PC-3 (cell line): ENCODE results near the gene FGD4. TPM values are rescaled to one million over a fixed set of nuclear protein-coding genes. Genes with fewer than 3 reads are reported as not detected.

ENCODE experiments used
- ATAC-seq: fragments of 200-7000 bp; cut with Tn5 transposase; 2 replicates; pipeline ENCODE4 v1.9.1; 2020; ENCODE audit warnings: mild to moderate bottlenecking, moderate library complexity
- BruUV-seq: library from RNA; stranded (reverse); fragments of 400-500 nt; replicated peaks from 2 replicates; lab custom pipeline; 2021; lab: Mats Ljungman, UMichigan
- CTCF ChIA-PET: fragments of 300-600 bp; sonication (Branson Sonifier 250); formaldehyde crosslinking; loops from one replicate; lab custom pipeline; 2022; ENCODE audit warnings: antibody characterized with exemption; lab: Charles Lee
- POLR2A ChIA-PET: fragments of 300-600 bp; sonication (Branson Sonifier 250); formaldehyde crosslinking; loops from one replicate; lab custom pipeline; 2022; ENCODE audit warnings: antibody characterized with exemption; ENCODE audit not compliant: unreplicated experiment; lab: Charles Lee
- DNase-seq: peaks from one replicate; pipeline ENCODE4 v3.0.0-alpha.2; 2015
- H2AFZ ChIP-seq: fragments of 300-600 bp; sonication (generic); 2 replicates; pipeline ENCODE4 v1.6.0; 2016; ENCODE audit warnings: antibody characterized with exemption, low read length
- H3F3A ChIP-seq: fragments of 300-600 bp; sonication (generic); one replicate; pipeline ENCODE4 v1.6.0; 2017; ENCODE audit warnings: antibody characterized with exemption, low read length, control low read depth, mild to moderate bottlenecking; ENCODE audit not compliant: unreplicated experiment
- H3K27ac ChIP-seq: fragments of 300-600 bp; sonication (generic); 2 replicates; pipeline ENCODE4 v1.5.1; 2016; ENCODE audit warnings: mild to moderate bottlenecking, low read length
- H3K27me3 ChIP-seq: fragments of 300-600 bp; sonication (generic); 2 replicates; pipeline ENCODE4 v1.6.1; 2016; ENCODE audit warnings: low read length, mixed read lengths
- H3K36me3 ChIP-seq: fragments of 300-600 bp; sonication (generic); 2 replicates; pipeline ENCODE4 v1.6.1; 2016; ENCODE audit warnings: low read depth, mixed run types, low read length, mixed read lengths
- H3K4me1 ChIP-seq: fragments of 300-600 bp; sonication (generic); 2 replicates; pipeline ENCODE4 v1.5.1; 2016; ENCODE audit warnings: low read length; ENCODE audit not compliant: insufficient read depth
- H3K4me2 ChIP-seq: fragments of 300-600 bp; sonication (generic); 2 replicates; pipeline ENCODE4 v1.6.0; 2016; ENCODE audit warnings: low read length
- H3K4me3 ChIP-seq: fragments of 300-600 bp; sonication (generic); 2 replicates; pipeline ENCODE4 v1.5.1; 2016; ENCODE audit warnings: mild to moderate bottlenecking, low read length, mixed read lengths
- H3K79me2 ChIP-seq: fragments of 300-600 bp; sonication (generic); 2 replicates; pipeline ENCODE4 v1.6.1; 2017; ENCODE audit warnings: low read length, mixed read lengths
- H3K9ac ChIP-seq: fragments of 300-600 bp; sonication (generic); 2 replicates; pipeline ENCODE4 v1.6.0; 2016; ENCODE audit warnings: mild to moderate bottlenecking, low read length
- H3K9me2 ChIP-seq: fragments of 300-600 bp; sonication (generic); replicated peaks from 2 replicates; pipeline ENCODE4 v1.6.1; 2016; ENCODE audit warnings: mixed run types, low read length, mixed read lengths
- H3K9me3 ChIP-seq: fragments of 300-600 bp; sonication (generic); 2 replicates; pipeline ENCODE4 v1.6.1; 2016; ENCODE audit warnings: low read length, mixed read lengths
- H4K20me1 ChIP-seq: fragments of 300-600 bp; sonication (generic); 2 replicates; pipeline ENCODE4 v1.6.1; 2016; ENCODE audit warnings: low read length, mixed read lengths
- CTCF ChIP-seq: fragments of 300-600 bp; sonication (generic); conservative IDR thresholded peaks from 2 replicates; pipeline ENCODE4 v1.5.1; 2017; ENCODE audit warnings: antibody characterized with exemption, low read depth, mild to moderate bottlenecking, low read length
- EZH2 ChIP-seq: fragments of 300-600 bp; sonication (generic); IDR thresholded peaks from one replicate; pipeline ENCODE4 v1.6.1; 2017; ENCODE audit warnings: antibody characterized with exemption, mild to moderate bottlenecking, low read length; ENCODE audit not compliant: unreplicated experiment
- EZH2phosphoT487 ChIP-seq: fragments of 300-600 bp; sonication (generic); IDR thresholded peaks from 2 replicates; pipeline ENCODE4 v1.6.1; 2018; ENCODE audit warnings: mild to moderate bottlenecking, antibody characterized with exemption, low read length, borderline replicate concordance
- intact Hi-C: fragments of 100-400 bp; cut with micrococcal nuclease; formaldehyde crosslinking; loops from 2 replicates; pipeline ENCODE4 v1.9.0; 2023
- total RNA-seq: library from RNA; depleted of rRNA; stranded (reverse); fragments of >200 nt; gene quantifications from 2 replicates; pipeline ENCODE4 v1.2.3, GENCODE V29; 2014

The FGD4 gene
- total RNA-seq, 1 experiment from 2014 or later: 3.9 TPM

- ATAC-seq: no peak
- H3K9me3 ChIP-seq: no peaks in the 10 kb centered on the region
- no peaks in the 10 kb centered on the region for H3K79me2 ChIP-seq
- no peak overlapping the region for H3K27ac ChIP-seq
- no peaks in the 10 kb centered on the region for H3K27me3 ChIP-seq
- no peaks in the 10 kb centered on the region for H3K9me2 ChIP-seq
- BruUV-seq: no TSS peak
- H4K20me1 ChIP-seq: no peaks in the 10 kb centered on the region
- peaks cover 8% of the 10 kb centered on the region; the same call in 1 of the 2 replicates for H3K4me1 ChIP-seq
- no peak overlapping the region for H3K4me2 ChIP-seq
- no peak for DNase-seq
- H3K4me3 ChIP-seq: no peak overlapping the region
- H3K9ac ChIP-seq: no peak overlapping the region
- H2AFZ ChIP-seq: no peak overlapping the region
- H3F3A ChIP-seq: no peaks in the 10 kb centered on the region
- ChIA-PET POLR2A (no interaction called here), CTCF (no interaction called here)
- intact Hi-C loops: no loop called here
- TF ChIP-seq EZH2phosphoT487 (no peak), CTCF (no peak), EZH2 (no peak)
- no peaks in the 10 kb centered on the region for H3K36me3 ChIP-seq
Measured at GRCh38 chr12:32419520-32419960, 20.2 kb downstream of the FGD4 start.

- no peak for DNase-seq
- Histone ChIP-seq H3K9me3 (no peaks in the 10 kb centered on the region), H3K79me2 (no peaks in the 10 kb centered on the region), H3K4me3 (no peak overlapping the region), H3F3A (no peaks in the 10 kb centered on the region), H3K9me2 (no peaks in the 10 kb centered on the region), H3K9ac (no peak overlapping the region), H4K20me1 (no peaks in the 10 kb centered on the region), H2AFZ (no peak overlapping the region), H3K27ac (no peak overlapping the region), H3K4me1 (peaks cover 8% of the 10 kb centered on the region; the same call in 1 of the 2 replicates), H3K36me3 (no peaks in the 10 kb centered on the region), H3K4me2 (no peak overlapping the region), H3K27me3 (no peaks in the 10 kb centered on the region)
- CTCF ChIA-PET: no interaction called here
- POLR2A ChIA-PET: no interaction called here
- no TSS peak for BruUV-seq
- intact Hi-C loops: no loop called here
- TF ChIP-seq EZH2phosphoT487: no peak
- no peak for TF ChIP-seq EZH2
- no peak for TF ChIP-seq CTCF
- no peak for ATAC-seq
Measured at GRCh38 chr12:32420356-32420755, 21.0 kb downstream of the FGD4 start.

- ChIA-PET POLR2A (no interaction called here), CTCF (no interaction called here)
- Histone ChIP-seq H3K4me2 (no peak overlapping the region), H3K4me1 (peaks cover 8% of the 10 kb centered on the region; the same call in 1 of the 2 replicates), H3K27ac (no peak overlapping the region), H3K9me3 (no peaks in the 10 kb centered on the region), H3K9ac (no peak overlapping the region), H3K4me3 (no peak overlapping the region), H2AFZ (no peak overlapping the region), H3K9me2 (no peaks in the 10 kb centered on the region), H3K79me2 (no peaks in the 10 kb centered on the region), H3K36me3 (no peaks in the 10 kb centered on the region), H3F3A (no peaks in the 10 kb centered on the region), H3K27me3 (no peaks in the 10 kb centered on the region), H4K20me1 (no peaks in the 10 kb centered on the region)
- DNase-seq (no peak), ATAC-seq (no peak)
- intact Hi-C loops: no loop called here
- no TSS peak for BruUV-seq
- TF ChIP-seq CTCF (no peak), EZH2 (no peak), EZH2phosphoT487 (no peak)
Measured at GRCh38 chr12:32423559-32423958, 24.2 kb downstream of the FGD4 start.
